GM21576 (cell line): Measurements from ENCODE around the gene PHOX2A.

Experiments used
- ATAC-seq: cut with Tn5 transposase; IDR thresholded peaks from one replicate; pipeline ENCODE4 v1.9.1; 2021; ENCODE audit warnings: mild to moderate bottlenecking, moderate library complexity; ENCODE audit not compliant: unreplicated experiment

Gene PHOX2A

DNA sequence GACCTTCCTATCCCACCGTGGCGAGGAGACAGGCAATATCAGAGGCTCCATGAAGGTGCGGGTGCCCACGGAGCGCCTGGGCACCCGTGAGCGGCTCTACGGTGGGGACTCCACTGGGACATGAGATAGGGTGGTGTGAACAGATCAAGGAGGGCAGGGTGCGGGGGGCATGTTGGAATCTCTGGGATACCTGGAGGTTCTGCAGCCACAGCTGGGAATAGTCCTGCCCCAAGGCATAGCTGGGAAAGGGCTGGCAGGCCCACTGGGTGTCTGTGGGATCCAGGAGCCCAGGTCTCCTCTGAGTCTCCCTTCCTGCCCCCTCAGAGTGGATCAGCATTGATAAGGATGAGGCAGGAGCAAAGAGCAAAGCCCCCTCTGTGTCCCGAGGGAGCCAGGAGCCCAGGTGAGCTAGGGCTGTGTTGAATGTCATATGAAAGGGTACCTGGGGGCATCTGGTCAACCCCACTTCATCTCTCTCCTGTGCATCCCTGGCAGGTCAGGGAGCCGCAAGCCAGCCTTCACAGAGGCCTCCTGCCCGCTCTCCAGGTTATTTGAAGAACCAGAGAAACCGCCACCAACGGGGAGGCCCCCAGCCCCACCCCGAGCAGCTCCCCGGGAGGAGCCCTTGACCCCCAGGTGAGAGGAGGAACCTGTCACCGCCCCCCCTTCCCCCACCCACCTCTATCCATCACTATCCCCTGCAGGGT lies 8.5 kb downstream of the PHOX2A start:
- ATAC-seq: no peak

DNA sequence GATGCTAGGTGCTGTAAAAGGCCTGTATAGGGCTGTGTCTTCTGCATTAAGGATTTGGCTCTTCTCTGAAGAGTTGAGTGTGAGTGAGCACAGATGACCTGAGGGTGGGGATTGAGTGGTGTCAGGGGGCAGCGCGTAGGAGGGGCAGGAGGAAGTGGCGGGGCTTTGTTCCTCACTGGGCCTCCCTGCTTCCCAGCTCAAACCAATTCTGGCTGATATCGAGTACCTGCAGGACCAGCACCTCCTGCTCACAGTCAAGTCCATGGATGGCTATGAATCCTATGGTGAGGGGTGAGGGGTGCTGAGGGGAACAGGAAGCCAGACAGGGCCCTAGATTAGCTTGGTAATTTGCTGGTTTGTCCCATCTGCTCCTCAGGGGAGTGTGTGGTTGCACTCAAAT lies 9.1 kb downstream of the PHOX2A start:
- ATAC-seq: no peak

DNA sequence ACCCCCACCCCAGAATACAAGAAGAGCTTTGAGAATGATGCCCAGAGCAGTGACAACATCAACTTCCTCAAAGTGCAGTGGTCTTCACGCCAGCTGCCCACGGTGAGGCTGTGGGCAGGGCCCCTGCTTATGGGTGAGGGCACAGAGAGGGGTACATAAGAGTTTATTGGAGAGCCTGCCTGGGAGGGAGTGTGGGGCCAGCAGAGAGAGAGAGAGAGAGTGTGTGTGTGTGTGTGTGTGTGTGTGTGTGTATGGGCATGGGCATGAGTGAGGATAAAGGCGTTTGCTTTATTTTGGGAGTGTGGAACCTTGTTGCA lies 9.5 kb downstream of the PHOX2A start:
- ATAC-seq: no peak

DNA sequence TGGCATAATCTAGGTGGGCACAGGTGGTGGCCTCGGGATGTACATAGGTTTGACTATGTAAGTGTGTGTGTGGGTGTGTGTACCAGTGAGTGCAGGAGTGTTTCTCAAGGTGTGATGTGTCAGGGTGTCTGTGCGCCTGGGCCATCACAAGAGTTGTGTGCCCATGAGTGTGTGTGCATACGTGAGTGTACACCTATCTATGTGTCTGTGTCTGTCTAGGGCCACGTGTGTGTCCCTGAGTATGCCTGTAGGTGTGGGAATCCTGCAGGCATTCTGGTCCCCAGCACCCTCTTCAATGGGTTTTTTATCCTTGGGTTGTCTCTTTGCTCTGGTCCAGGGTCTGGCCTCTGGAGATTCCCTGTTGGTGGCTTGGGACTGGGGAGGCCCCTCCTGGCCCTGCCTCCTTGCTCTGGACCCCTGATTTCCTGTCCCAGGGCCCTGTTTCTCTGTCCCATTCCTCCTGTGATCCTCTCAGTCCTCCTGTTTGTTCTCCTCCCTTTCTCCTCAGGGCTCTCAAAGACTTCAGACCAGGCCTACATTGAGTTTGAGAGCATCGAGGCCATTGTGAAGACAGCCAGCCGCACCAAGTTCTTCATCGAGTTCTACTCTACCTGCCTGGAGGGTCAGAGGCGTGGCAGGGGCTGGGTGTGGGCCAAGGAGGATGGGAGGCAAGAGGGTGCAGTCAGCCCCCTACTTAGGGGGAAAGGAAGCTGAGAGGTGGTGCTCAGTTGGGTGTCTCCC lies 10.0 kb downstream of the PHOX2A start:
- ATAC-seq: no peak

- ATAC-seq: no peak
These were observed 10.8 kb downstream of the PHOX2A start for GRCh38 chr11:72233056-72233772.

GRCh38 chr11:72232260-72233055 lies 11.5 kb downstream of the PHOX2A start:
- no peak for ATAC-seq

DNA sequence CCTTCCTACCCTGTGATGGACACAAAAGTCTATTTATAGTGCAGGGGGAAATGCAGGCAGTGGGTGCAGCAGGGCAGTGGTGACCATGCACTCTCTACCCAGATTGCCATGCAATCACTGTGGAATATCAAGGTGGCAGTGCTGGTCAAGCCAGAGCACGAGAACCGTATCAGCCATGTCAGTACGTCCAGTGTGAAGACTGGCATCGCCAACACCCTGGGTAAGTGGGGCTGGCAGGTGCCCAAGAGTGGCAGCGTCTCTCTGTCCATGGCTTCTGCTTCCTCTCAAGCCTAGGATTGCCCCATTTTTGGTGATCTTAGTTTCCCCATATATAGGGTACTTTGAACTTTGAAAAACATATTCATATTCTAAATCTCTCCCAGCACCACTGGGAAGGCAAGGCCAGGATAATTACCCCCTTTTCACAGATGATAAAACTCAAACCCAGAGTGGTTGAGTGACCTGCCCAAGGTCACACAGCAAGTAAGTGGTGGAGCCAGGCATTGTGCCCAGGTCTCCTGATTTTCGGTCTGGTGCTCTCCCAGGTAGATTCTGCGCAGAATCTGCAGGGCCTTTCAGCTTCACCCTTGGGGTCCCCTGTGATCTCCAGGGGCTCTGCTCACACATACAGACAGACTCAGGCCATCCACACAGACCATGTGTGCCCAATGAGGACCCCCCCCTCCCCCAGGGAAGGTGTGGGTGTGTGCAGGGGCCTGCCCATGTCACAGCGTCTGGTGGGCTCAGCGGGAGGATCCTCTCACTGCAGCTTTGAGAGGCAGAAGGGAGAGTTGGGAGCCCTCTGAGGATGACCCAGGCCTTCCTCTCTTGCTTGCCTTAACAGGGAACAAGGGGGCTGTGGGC lies 12.3 kb downstream of the PHOX2A start:
- no peak for ATAC-seq

GRCh38 chr11:72230764-72231365 lies 13.1 kb downstream of the PHOX2A start:
- ATAC-seq: no peak

- ATAC-seq: no peak
These were observed 13.8 kb downstream of the PHOX2A start for GRCh38 chr11:72229925-72230763.

DNA sequence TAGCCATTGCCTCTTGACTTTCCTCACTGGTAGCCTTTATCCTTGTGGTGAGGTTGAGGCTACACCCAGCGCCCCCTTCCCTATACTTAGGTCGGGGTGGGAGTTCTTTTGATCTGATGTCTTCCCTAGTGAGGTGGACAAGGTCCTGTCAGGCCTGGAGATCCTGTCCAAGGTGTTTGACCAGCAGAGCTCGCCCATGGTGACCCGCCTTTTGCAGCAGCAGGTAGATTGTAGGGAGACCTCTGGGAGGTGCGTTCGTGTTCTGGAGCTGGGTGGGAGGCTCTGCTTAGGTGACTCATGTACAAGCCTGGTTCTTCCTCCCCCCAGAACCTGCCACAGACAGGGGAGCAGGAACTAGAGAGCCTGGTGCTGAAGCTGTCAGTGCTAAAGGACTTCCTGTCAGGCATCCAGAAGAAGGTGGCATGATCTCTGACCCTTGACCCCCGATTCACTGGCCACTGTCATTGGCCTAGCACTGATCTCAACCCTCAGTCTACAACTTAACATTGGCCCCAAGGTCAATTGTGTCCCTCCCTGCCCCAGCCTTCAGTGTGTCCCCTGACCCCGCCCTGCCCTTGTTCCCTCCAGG lies 14.5 kb downstream of the PHOX2A start:
- ATAC-seq: no peak

- ATAC-seq: no peak
These were observed 15.1 kb downstream of the PHOX2A start for GRCh38 chr11:72228844-72229231.

GRCh38 chr11:72228229-72228843 lies 15.6 kb downstream of the PHOX2A start:
- no peak for ATAC-seq

DNA sequence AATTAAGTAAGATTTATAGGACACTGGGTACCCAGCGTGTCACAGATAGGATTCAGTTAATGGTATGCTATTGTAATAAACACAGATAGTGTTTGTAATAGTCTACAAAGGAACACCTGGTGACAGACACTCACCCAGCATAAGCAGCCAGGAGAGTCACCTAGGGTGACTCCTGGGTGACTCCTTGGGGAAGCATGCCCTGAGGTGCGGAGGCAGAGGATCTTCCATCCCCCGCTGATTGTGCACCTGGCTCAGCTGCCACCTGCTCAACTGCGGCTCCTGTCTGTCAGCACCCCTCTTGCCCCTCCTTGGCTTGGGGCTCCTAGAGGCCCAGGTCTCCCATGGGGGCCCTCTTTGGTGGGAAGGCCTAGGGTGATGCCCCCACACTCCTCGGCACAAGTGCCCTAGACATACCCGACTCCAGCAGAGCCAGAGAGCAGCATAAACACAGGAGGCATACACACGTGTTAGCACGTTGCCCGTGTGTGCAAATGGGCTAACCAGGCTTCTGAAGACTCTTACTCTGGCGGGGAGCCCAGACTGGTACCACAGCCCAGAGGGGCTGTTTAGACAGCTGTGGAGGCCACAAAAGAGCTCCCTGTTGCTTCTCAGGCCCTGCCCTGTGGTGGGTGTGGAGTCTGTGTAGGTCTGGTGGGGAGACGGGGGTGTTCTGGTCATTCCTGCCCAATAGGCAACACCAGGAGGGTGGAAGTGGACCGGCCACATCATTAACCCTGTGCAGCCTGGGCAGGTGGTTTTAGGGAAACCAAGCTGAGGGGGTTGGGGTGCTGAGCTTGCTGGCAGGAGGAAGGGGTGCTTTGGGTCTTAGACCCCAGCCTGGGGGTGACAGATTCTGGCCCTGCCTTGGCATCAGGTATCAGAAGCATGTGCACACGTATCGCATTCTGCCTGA lies 16.4 kb downstream of the PHOX2A start:
- no peak for ATAC-seq

- ATAC-seq: no peak
These were observed 17.3 kb downstream of the PHOX2A start for GRCh38 chr11:72226701-72227100.

- no peak for ATAC-seq
These were observed 18.5 kb downstream of the PHOX2A start for GRCh38 chr11:72225411-72225951.

- no peak for ATAC-seq
These were observed 19.2 kb downstream of the PHOX2A start, which contains the start of gene INPPL1 for GRCh38 chr11:72224564-72225410. Gene INPPL1, plus strand, starts transcription at chr11:72224767. Its CDS starts 218 bp downstream, at chr11:72224985.
